Esophagus squamous epithelium (tissue), 4 donors: Measurements from ENCODE around the gene KCNQ1.

Source experiments
- CTCF ChIP-seq, 6 experiments: fragments of 450-650 bp in 4 of 6; fragments of 200-600 bp in 2 of 6; sonication (generic) in 2 of 6; IDR thresholded peaks; one replicate each; pipeline ENCODE4 v1.5.1; 2016 to 2019; ENCODE audit warnings: antibody characterized with exemption in 6 of 6, mild to moderate bottlenecking in 4 of 6, moderate library complexity in 4 of 6
- POLR2A ChIP-seq, 4 donors: fragments of 450-650 bp; IDR thresholded peaks; one replicate each; pipeline ENCODE4 v1.6.1; 2017; ENCODE audit warnings: antibody characterized with exemption in 4 of 4, mild to moderate bottlenecking in 4 of 4, moderate library complexity in 3 of 4

GRCh38 chr11:2888266-2888968 lies 443.6 kb downstream of the KCNQ1 start:
- TF ChIP-seq CTCF (IDR thresholded peaks at IDR 0.05): peak; percentile 92 to 99 (median 98)
- no peak for TF ChIP-seq POLR2A (IDR thresholded peaks at IDR 0.05)
